Measurements from ENCODE around the gene MTHFD1L.
A peak's percentile ranks its signal among the peaks of the same experiment; 100 is the strongest.
"Not testable (repeated sequence)": the region's sequence is repeated elsewhere in the genome, so short reads cannot be mapped to it uniquely, and the experiment has no call there.

Gene MTHFD1L

GRCh38 chr6:150844371-150844770, 21.1 kb upstream of the MTHFD1L start:
- peaks cover 8% of the 10 kb centered on the region; the same call in 1 of the 2 replicates for H3K4me1 ChIP-seq (ENCODE audit: control insufficient read depth, insufficient read depth, low read length)
- H3K27ac ChIP-seq (ENCODE audit: low read depth, low read length) = no peak overlapping the region
- no peaks in the 10 kb centered on the region for H3K27me3 ChIP-seq (ENCODE audit: control insufficient read depth, insufficient read depth, low read length)

GRCh38 chr6:150846641-150847040, 18.9 kb upstream of the MTHFD1L start:
- H3K9me3 ChIP-seq (ENCODE audit: control insufficient read depth, insufficient read depth, low read length) = no peaks in the 10 kb centered on the region
- H3K9ac ChIP-seq (ENCODE audit: low read depth, low read length) = no peak overlapping the region
- H3K27ac ChIP-seq (ENCODE audit: low read depth, low read length) = no peak overlapping the region
- H3K27me3 ChIP-seq (ENCODE audit: control insufficient read depth, insufficient read depth, low read length) = no peaks in the 10 kb centered on the region
- no peak overlapping the region for H3K4me3 ChIP-seq (ENCODE audit: low read depth, low read length)
- H3K36me3 ChIP-seq (ENCODE audit: control insufficient read depth, insufficient read depth, low read length) = no peaks in the 10 kb centered on the region
- peaks cover 8% of the 10 kb centered on the region; the same call in 1 of the 2 replicates for H3K4me1 ChIP-seq (ENCODE audit: control insufficient read depth, insufficient read depth, low read length)

More at GRCh38 chr6:150844371-150844770, 21.1 kb upstream of the MTHFD1L start:
- Histone ChIP-seq H3K36me3 (ENCODE audit: control insufficient read depth, insufficient read depth, low read length) (no peaks in the 10 kb centered on the region), H3K9ac (ENCODE audit: low read depth, low read length) (0 out of 2 replicates have a peak overlapping the region, but pooled peaks have one; percentile 45), H3K4me3 (ENCODE audit: low read depth, low read length) (no peak overlapping the region), H3K9me3 (ENCODE audit: control insufficient read depth, insufficient read depth, low read length) (no peaks in the 10 kb centered on the region)

- Histone ChIP-seq H3K36me3 (ENCODE audit: control insufficient read depth, insufficient read depth, low read length) (no peaks in the 10 kb centered on the region), H3K9ac (ENCODE audit: low read depth, low read length) (no peak overlapping the region), H3K4me1 (ENCODE audit: control insufficient read depth, insufficient read depth, low read length) (peaks cover 8% of the 10 kb centered on the region; the same call in 1 of the 2 replicates), H3K9me3 (ENCODE audit: control insufficient read depth, insufficient read depth, low read length) (no peaks in the 10 kb centered on the region), H3K27me3 (ENCODE audit: control insufficient read depth, insufficient read depth, low read length) (no peaks in the 10 kb centered on the region), H3K27ac (ENCODE audit: low read depth, low read length) (no peak overlapping the region), H3K4me3 (ENCODE audit: low read depth, low read length) (no peak overlapping the region)
Measured at GRCh38 chr6:150848400-150848799, 17.1 kb upstream of the MTHFD1L start.

GRCh38 chr6:150854392-150854791, 11.1 kb upstream of the MTHFD1L start:
- not testable (repeated sequence) for H3K4me1 ChIP-seq (ENCODE audit: control insufficient read depth, insufficient read depth, low read length); H3K4me3 ChIP-seq (ENCODE audit: low read depth, low read length); H3K36me3 ChIP-seq (ENCODE audit: control insufficient read depth, insufficient read depth, low read length); H3K27me3 ChIP-seq (ENCODE audit: control insufficient read depth, insufficient read depth, low read length); H3K9me3 ChIP-seq (ENCODE audit: control insufficient read depth, insufficient read depth, low read length); H3K9ac ChIP-seq (ENCODE audit: low read depth, low read length); H3K27ac ChIP-seq (ENCODE audit: low read depth, low read length)

- H3K4me1 ChIP-seq (ENCODE audit: control insufficient read depth, insufficient read depth, low read length); H3K36me3 ChIP-seq (ENCODE audit: control insufficient read depth, insufficient read depth, low read length); H3K4me3 ChIP-seq (ENCODE audit: low read depth, low read length); H3K27ac ChIP-seq (ENCODE audit: low read depth, low read length); H3K27me3 ChIP-seq (ENCODE audit: control insufficient read depth, insufficient read depth, low read length); H3K9me3 ChIP-seq (ENCODE audit: control insufficient read depth, insufficient read depth, low read length); H3K9ac ChIP-seq (ENCODE audit: low read depth, low read length): not testable (repeated sequence)
Measured at GRCh38 chr6:150855171-150855570, 10.3 kb upstream of the MTHFD1L start.

GRCh38 chr6:150857062-150857944, 8.2 kb upstream of the MTHFD1L start:
- Histone ChIP-seq H3K27ac (ENCODE audit: low read depth, low read length) (no peak overlapping the region), H3K9me3 (ENCODE audit: control insufficient read depth, insufficient read depth, low read length) (no peaks in the 10 kb centered on the region; the same call in 1 of the 2 replicates), H3K9ac (ENCODE audit: low read depth, low read length) (peak overlapping the region; percentile 0; the same call in 1 of the 2 replicates), H3K4me3 (ENCODE audit: low read depth, low read length) (no peak overlapping the region), H3K36me3 (ENCODE audit: control insufficient read depth, insufficient read depth, low read length) (no peaks in the 10 kb centered on the region), H3K4me1 (ENCODE audit: control insufficient read depth, insufficient read depth, low read length) (0 out of 2 replicates have a peak, but pooled peaks cover 4% of the 10 kb centered on the region), H3K27me3 (ENCODE audit: control insufficient read depth, insufficient read depth, low read length) (no peaks in the 10 kb centered on the region)

- no peaks in the 10 kb centered on the region for H3K36me3 ChIP-seq (ENCODE audit: control insufficient read depth, insufficient read depth, low read length)
- H3K4me3 ChIP-seq (ENCODE audit: low read depth, low read length) = no peak overlapping the region
- no peak overlapping the region for H3K9ac ChIP-seq (ENCODE audit: low read depth, low read length)
- H3K4me1 ChIP-seq (ENCODE audit: control insufficient read depth, insufficient read depth, low read length) = 0 out of 2 replicates have a peak, but pooled peaks cover 4% of the 10 kb centered on the region
- H3K27ac ChIP-seq (ENCODE audit: low read depth, low read length) = no peak overlapping the region
- no peaks in the 10 kb centered on the region; the same call in 1 of the 2 replicates for H3K9me3 ChIP-seq (ENCODE audit: control insufficient read depth, insufficient read depth, low read length)
- no peaks in the 10 kb centered on the region for H3K27me3 ChIP-seq (ENCODE audit: control insufficient read depth, insufficient read depth, low read length)
Measured at GRCh38 chr6:150857945-150858308, 7.6 kb upstream of the MTHFD1L start.

GRCh38 chr6:150861448-150862168, 3.9 kb upstream of the MTHFD1L start:
- H3K9me3 ChIP-seq (ENCODE audit: control insufficient read depth, insufficient read depth, low read length); H3K4me3 ChIP-seq (ENCODE audit: low read depth, low read length); H3K27ac ChIP-seq (ENCODE audit: low read depth, low read length); H3K27me3 ChIP-seq (ENCODE audit: control insufficient read depth, insufficient read depth, low read length); H3K36me3 ChIP-seq (ENCODE audit: control insufficient read depth, insufficient read depth, low read length); H3K4me1 ChIP-seq (ENCODE audit: control insufficient read depth, insufficient read depth, low read length); H3K9ac ChIP-seq (ENCODE audit: low read depth, low read length): not testable (repeated sequence)

GRCh38 chr6:150863213-150863928, 2.1 kb upstream of the MTHFD1L start:
- Histone ChIP-seq H3K4me1 (ENCODE audit: control insufficient read depth, insufficient read depth, low read length) (peaks cover 6% of the 10 kb centered on the region; the same call in 1 of the 2 replicates), H3K4me3 (ENCODE audit: low read depth, low read length) (no peak overlapping the region), H3K9me3 (ENCODE audit: control insufficient read depth, insufficient read depth, low read length) (no peaks in the 10 kb centered on the region), H3K9ac (ENCODE audit: low read depth, low read length) (no peak overlapping the region), H3K27me3 (ENCODE audit: control insufficient read depth, insufficient read depth, low read length) (no peaks in the 10 kb centered on the region), H3K36me3 (ENCODE audit: control insufficient read depth, insufficient read depth, low read length) (peaks cover 5% of the 10 kb centered on the region; the same call in 1 of the 2 replicates), H3K27ac (ENCODE audit: low read depth, low read length) (no peak overlapping the region)

GRCh38 chr6:150865043-150865405, 478 bp upstream of the MTHFD1L start:
- Histone ChIP-seq H3K9me3 (ENCODE audit: control insufficient read depth, insufficient read depth, low read length) (no peaks in the 10 kb centered on the region), H3K4me1 (ENCODE audit: control insufficient read depth, insufficient read depth, low read length) (peaks cover 6% of the 10 kb centered on the region; the same call in 1 of the 2 replicates), H3K36me3 (ENCODE audit: control insufficient read depth, insufficient read depth, low read length) (peaks cover 5% of the 10 kb centered on the region; the same call in 1 of the 2 replicates), H3K27ac (ENCODE audit: low read depth, low read length) (peak overlapping the region; percentile 95), H3K27me3 (ENCODE audit: control insufficient read depth, insufficient read depth, low read length) (no peaks in the 10 kb centered on the region), H3K9ac (ENCODE audit: low read depth, low read length) (peak overlapping the region; percentile 81), H3K4me3 (ENCODE audit: low read depth, low read length) (peak overlapping the region; percentile 91)
